ACC112 (cell line): ENCODE measurements around the gene TTC27.

ENCODE experiments used
- H2AFZ ChIP-seq: fragments of 200-600 bp; sonication (generic); one replicate; pipeline ENCODE4 v1.6.0; 2017; ENCODE audit warnings: antibody characterized with exemption, low read length; ENCODE audit not compliant: unreplicated experiment
- H3K27ac ChIP-seq: fragments of 200-600 bp; sonication (generic); 2 replicates; pipeline ENCODE4 v1.5.1; 2014; ENCODE audit warnings: low read depth, mild to moderate bottlenecking, antibody characterized with exemption, low read length, moderate library complexity
- H3K27me3 ChIP-seq: fragments of 200-600 bp; sonication (generic); 2 replicates; pipeline ENCODE4 v1.6.1; 2014; ENCODE audit warnings: mild to moderate bottlenecking, antibody characterized with exemption, low read length, moderate library complexity, mixed read lengths; ENCODE audit not compliant: insufficient read depth
- H3K36me3 ChIP-seq: fragments of 200-600 bp; sonication (generic); 2 replicates; pipeline ENCODE4 v1.6.1; 2016; ENCODE audit warnings: mild to moderate bottlenecking, antibody characterized with exemption, low read length, moderate library complexity, mixed read lengths; ENCODE audit not compliant: insufficient read depth
- H3K4me1 ChIP-seq: fragments of 200-600 bp; sonication (generic); one replicate; pipeline ENCODE4 v1.6.1; 2016; ENCODE audit warnings: low read length, mixed read lengths; ENCODE audit not compliant: insufficient read depth, unreplicated experiment, control insufficient read depth
- H3K4me3 ChIP-seq: fragments of 200-600 bp; sonication (generic); 2 replicates; pipeline ENCODE4 v1.5.1; 2014; ENCODE audit warnings: mild to moderate bottlenecking, low read depth, low read length
- H3K79me2 ChIP-seq: fragments of 200-600 bp; sonication (generic); one replicate; pipeline ENCODE4 v1.6.0; 2016; ENCODE audit warnings: low read length; ENCODE audit not compliant: control insufficient read depth, unreplicated experiment, insufficient read depth

TTC27 gene

GRCh38 chr2:32702303-32703064 is 74.6 kb downstream of the TTC27 start:
- Histone ChIP-seq H3K36me3 (0 out of 2 replicates have a peak, but pooled peaks cover 5% of the 10 kb centered on the region), H3K27me3 (no peaks in the 10 kb centered on the region), H2AFZ (no peak overlapping the region)

DNA sequence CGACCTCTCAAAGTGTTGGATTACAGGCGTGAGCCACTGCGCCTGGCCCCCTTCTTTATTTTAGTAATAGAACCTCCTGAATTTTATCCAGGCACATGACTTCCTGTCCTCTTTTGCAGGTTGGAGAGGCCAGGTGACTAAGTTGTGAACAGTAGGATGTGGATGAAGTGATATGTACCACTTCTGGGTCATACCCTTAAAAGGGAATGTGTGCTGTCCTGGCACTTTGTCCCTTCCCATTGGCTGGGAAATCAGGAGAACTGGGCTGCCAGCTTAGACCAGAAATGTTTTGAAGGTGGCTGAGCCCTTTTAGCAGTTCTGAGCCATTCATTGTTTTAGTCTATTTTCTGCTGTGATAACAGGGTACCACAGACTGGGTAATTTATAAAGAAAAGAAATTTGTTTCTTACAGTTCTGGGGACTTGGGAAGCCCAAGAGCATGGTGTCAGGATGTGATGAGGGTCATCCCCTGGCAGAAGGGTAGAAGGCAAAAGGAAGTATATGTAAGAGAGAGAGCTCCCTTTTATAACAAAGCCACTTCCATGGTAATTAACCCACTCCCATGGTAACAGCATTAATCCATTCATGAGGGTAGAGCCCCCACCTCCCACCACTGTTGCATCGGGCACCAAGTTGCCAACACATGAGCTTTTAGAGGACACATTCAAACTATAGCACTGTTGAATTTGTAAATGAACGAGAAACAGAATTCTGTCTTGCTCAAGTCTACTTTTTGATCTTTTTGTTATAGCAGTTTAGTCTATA is 79.1 kb downstream of the TTC27 start:
- peaks cover 13% of the 10 kb centered on the region for H3K4me1 ChIP-seq
- H3K27ac ChIP-seq, result no peak overlapping the region
- H2AFZ ChIP-seq, result no peak overlapping the region
- no peaks in the 10 kb centered on the region for H3K79me2 ChIP-seq
- no peaks in the 10 kb centered on the region for H3K27me3 ChIP-seq
- no peak overlapping the region for H3K4me3 ChIP-seq
- 0 out of 2 replicates have a peak, but pooled peaks cover 5% of the 10 kb centered on the region for H3K36me3 ChIP-seq

More at GRCh38 chr2:32702303-32703064, 74.6 kb downstream of the TTC27 start:
- no peak overlapping the region for H3K4me3 ChIP-seq
- H3K27ac ChIP-seq, result no peak overlapping the region
- H3K4me1 ChIP-seq, result peaks cover 3% of the 10 kb centered on the region
- no peaks in the 10 kb centered on the region for H3K79me2 ChIP-seq

- Histone ChIP-seq H3K27me3 (no peaks in the 10 kb centered on the region), H3K4me3 (no peak overlapping the region), H3K4me1 (peaks cover 14% of the 10 kb centered on the region), H3K79me2 (no peaks in the 10 kb centered on the region), H2AFZ (no peak overlapping the region), H3K36me3 (no peaks in the 10 kb centered on the region), H3K27ac (no peak overlapping the region)
Observed at GRCh38 chr2:32711219-32711618, 83.4 kb downstream of the TTC27 start.

DNA sequence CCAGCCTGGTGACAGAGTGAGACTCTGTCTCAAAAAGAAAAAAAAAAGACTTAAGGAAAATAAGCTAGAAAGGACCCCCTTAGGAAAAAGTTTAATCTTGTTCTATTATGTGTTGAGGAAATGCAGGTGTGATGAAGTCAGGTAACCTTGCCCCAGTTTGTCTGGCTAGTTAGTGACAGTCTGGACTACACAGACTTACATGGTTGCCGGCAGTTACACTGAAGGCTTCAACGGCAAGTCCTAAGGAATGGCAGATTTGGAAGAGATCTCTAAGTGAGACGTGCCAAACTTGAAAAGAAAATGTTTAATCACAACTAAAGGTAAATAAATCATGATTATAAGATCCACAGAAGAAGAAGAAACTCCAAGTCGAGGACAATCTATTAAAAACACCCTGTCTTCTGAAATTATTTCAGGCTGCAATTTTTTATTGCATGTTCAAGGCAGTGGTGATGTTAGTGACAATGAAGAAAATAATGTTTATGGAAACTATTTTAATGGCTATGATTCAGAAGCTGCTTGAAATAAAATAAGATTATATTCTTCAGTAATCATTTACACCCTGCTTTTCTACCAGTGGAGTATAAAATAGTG is 84.2 kb downstream of the TTC27 start:
- H3K36me3 ChIP-seq, result no peaks in the 10 kb centered on the region
- H2AFZ ChIP-seq, result no peak overlapping the region
- H3K4me3 ChIP-seq, result no peak overlapping the region
- H3K27ac ChIP-seq, result no peak overlapping the region
- H3K4me1 ChIP-seq, result peaks cover 14% of the 10 kb centered on the region
- H3K27me3 ChIP-seq, result no peaks in the 10 kb centered on the region
- H3K79me2 ChIP-seq, result no peaks in the 10 kb centered on the region

GRCh38 chr2:32712870-32713269 is 85.0 kb downstream of the TTC27 start:
- Histone ChIP-seq H3K36me3 (no peaks in the 10 kb centered on the region), H3K27ac (no peak overlapping the region), H3K79me2 (no peaks in the 10 kb centered on the region), H3K4me1 (peaks cover 14% of the 10 kb centered on the region), H3K4me3 (no peak overlapping the region), H2AFZ (no peak overlapping the region), H3K27me3 (no peaks in the 10 kb centered on the region)

- no peaks in the 10 kb centered on the region for H3K27me3 ChIP-seq
- no peak overlapping the region for H3K27ac ChIP-seq
- peaks cover 14% of the 10 kb centered on the region for H3K4me1 ChIP-seq
- H3K4me3 ChIP-seq, result no peak overlapping the region
- no peak overlapping the region for H2AFZ ChIP-seq
- no peaks in the 10 kb centered on the region for H3K79me2 ChIP-seq
- H3K36me3 ChIP-seq, result no peaks in the 10 kb centered on the region
Observed at GRCh38 chr2:32714521-32714920, 86.7 kb downstream of the TTC27 start.

- Histone ChIP-seq H3K27ac (no peak overlapping the region), H3K36me3 (no peaks in the 10 kb centered on the region), H3K4me3 (no peak overlapping the region), H3K79me2 (no peaks in the 10 kb centered on the region), H3K27me3 (no peaks in the 10 kb centered on the region), H3K4me1 (peaks cover 14% of the 10 kb centered on the region), H2AFZ (no peak overlapping the region)
Observed at GRCh38 chr2:32715391-32715841, 87.6 kb downstream of the TTC27 start.

- H3K36me3 ChIP-seq, result no peaks in the 10 kb centered on the region
- no peak overlapping the region for H3K27ac ChIP-seq
- no peak overlapping the region for H2AFZ ChIP-seq
- H3K79me2 ChIP-seq, result no peaks in the 10 kb centered on the region
- no peak overlapping the region for H3K4me3 ChIP-seq
- peaks cover 10% of the 10 kb centered on the region for H3K4me1 ChIP-seq
- no peaks in the 10 kb centered on the region for H3K27me3 ChIP-seq
Observed at GRCh38 chr2:32715981-32716380, 88.1 kb downstream of the TTC27 start.

- Histone ChIP-seq H3K36me3 (no peaks in the 10 kb centered on the region), H3K27me3 (no peaks in the 10 kb centered on the region), H3K4me1 (peaks cover 5% of the 10 kb centered on the region), H3K27ac (no peak overlapping the region), H2AFZ (no peak overlapping the region), H3K79me2 (no peaks in the 10 kb centered on the region), H3K4me3 (no peak overlapping the region)
Observed at GRCh38 chr2:32716598-32716997, 88.7 kb downstream of the TTC27 start.

- Histone ChIP-seq H3K36me3 (no peaks in the 10 kb centered on the region), H3K27ac (no peak overlapping the region), H3K27me3 (no peaks in the 10 kb centered on the region), H3K79me2 (no peaks in the 10 kb centered on the region), H3K4me3 (no peak overlapping the region), H2AFZ (no peak overlapping the region), H3K4me1 (no peaks in the 10 kb centered on the region)
Observed at GRCh38 chr2:32718752-32719151, 90.9 kb downstream of the TTC27 start.
